SU-DHL-6 (cell line): ENCODE measurements around the gene WNT3.

Experiments
- H2AFZ ChIP-seq: fragments of 200-600 bp; sonication (generic); 2 replicates; pipeline ENCODE4 v1.6.1; 2014; ENCODE audit warnings: low read depth, mild to moderate bottlenecking, moderate library complexity, mixed read lengths, antibody characterized with exemption, low read length; ENCODE audit not compliant: severe bottlenecking
- H3F3A ChIP-seq: fragments of 200-600 bp; shearing (Covaris generic); 2 replicates; pipeline ENCODE4 v1.6.0; 2016; ENCODE audit warnings: antibody characterized with exemption, mild to moderate bottlenecking; ENCODE audit not compliant: insufficient read depth
- H3K27ac ChIP-seq: fragments of 200-600 bp; sonication (generic); 2 replicates; pipeline ENCODE4 v1.5.1; 2016; ENCODE audit warnings: low read depth, mild to moderate bottlenecking, low read length, moderate library complexity, mixed read lengths
- H3K27me3 ChIP-seq: fragments of 200-600 bp; sonication (generic), shearing (Covaris generic); 2 replicates; pipeline ENCODE4 v1.6.0; 2014; ENCODE audit warnings: mild to moderate bottlenecking, low read length
- H3K36me3 ChIP-seq: fragments of 200-600 bp; sonication (generic); 2 replicates; pipeline ENCODE4 v1.6.1; 2014; ENCODE audit warnings: mild to moderate bottlenecking, low read length, mixed read lengths
- H3K4me2 ChIP-seq: fragments of 300-600, 200-600 bp; shearing (Covaris generic), sonication (generic); 2 replicates; pipeline ENCODE4 v1.6.0; 2014; ENCODE audit warnings: low read length, low read depth, mild to moderate bottlenecking; ENCODE audit not compliant: poor library complexity, severe bottlenecking
- H3K4me3 ChIP-seq: fragments of 200-600 bp; sonication (generic); 2 replicates; pipeline ENCODE4 v1.5.1; 2014; ENCODE audit warnings: antibody characterized with exemption, low read length, mild to moderate bottlenecking, mixed read lengths; ENCODE audit not compliant: insufficient read depth, poor library complexity, severe bottlenecking
- H3K79me2 ChIP-seq: fragments of 200-600 bp; sonication (generic); 2 replicates; pipeline ENCODE4 v1.6.1; 2014; ENCODE audit warnings: mild to moderate bottlenecking, low read length, moderate library complexity; ENCODE audit not compliant: insufficient read depth
- H3K9ac ChIP-seq: fragments of 200-600 bp; sonication (generic); 2 replicates; pipeline ENCODE4 v1.7.0; 2014; ENCODE audit warnings: mild to moderate bottlenecking, low read length
- H3K9me2 ChIP-seq: fragments of 200-600 bp; sonication (generic); replicated peaks from 2 replicates; pipeline ENCODE4 v1.6.1; 2014; ENCODE audit warnings: low read length; ENCODE audit not compliant: insufficient read depth
- H3K9me3 ChIP-seq: fragments of 200-600 bp; sonication (generic); 2 replicates; pipeline ENCODE4 v1.6.1; 2014; ENCODE audit warnings: low read length, mixed read lengths; ENCODE audit not compliant: insufficient read depth
- H4K20me1 ChIP-seq: fragments of 200-600 bp; sonication (generic); 2 replicates; pipeline ENCODE4 v1.6.1; 2014; ENCODE audit warnings: low read depth, mild to moderate bottlenecking, antibody characterized with exemption, low read length, moderate library complexity, mixed read lengths
- EZH2phosphoT487 ChIP-seq: fragments of 200-600 bp; sonication (generic), shearing (Covaris generic); conservative IDR thresholded peaks from 2 replicates; pipeline ENCODE4 v1.6.1; 2018; ENCODE audit warnings: mild to moderate bottlenecking, antibody characterized with exemption, low read length, moderate library complexity, mixed read lengths
- TF ChIP-seq, protein P1 (sequence below): fragments of 200-600 bp; sonication (generic); IDR thresholded peaks from one replicate; pipeline ENCODE4 v1.5.1; 2017; ENCODE audit warnings: antibody characterized with exemption, mild to moderate bottlenecking, low read length, moderate library complexity; ENCODE audit not compliant: insufficient read depth, poor library complexity, severe bottlenecking

Gene WNT3

DNA sequence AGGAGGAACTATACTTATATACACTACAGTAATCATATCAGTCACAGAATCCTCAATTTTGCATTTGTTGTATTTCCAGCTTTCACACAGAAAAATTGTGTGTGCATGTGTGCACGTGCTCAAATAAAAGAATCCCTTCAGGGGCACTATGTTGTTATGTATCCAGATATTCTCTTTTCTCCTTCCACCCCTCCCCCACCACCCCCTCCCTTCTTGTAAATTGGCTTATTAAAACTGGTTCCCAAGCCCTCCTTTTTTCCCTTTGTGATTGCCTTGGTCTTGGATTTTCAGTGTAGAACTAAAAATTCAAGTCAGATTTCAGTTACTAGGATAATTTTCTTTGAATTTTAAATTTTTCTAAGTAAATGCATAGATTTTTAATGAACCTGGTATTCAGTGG lies 86.3 kb downstream of the WNT3 start:
- H3F3A ChIP-seq, result 0 out of 2 replicates have a peak, but pooled peaks cover 4% of the 10 kb centered on the region
- H3K4me3 ChIP-seq, result no peak overlapping the region
- H2AFZ ChIP-seq, result no peak overlapping the region
- no peaks in the 10 kb centered on the region for H3K27me3 ChIP-seq
- H4K20me1 ChIP-seq, result no peaks in the 10 kb centered on the region
- no peaks in the 10 kb centered on the region for H3K79me2 ChIP-seq
- no peak overlapping the region for H3K27ac ChIP-seq
- H3K36me3 ChIP-seq, result peaks cover 16% of the 10 kb centered on the region; the same call in 1 of the 2 replicates
- no peak overlapping the region for H3K9ac ChIP-seq
- H3K9me3 ChIP-seq, result no peaks in the 10 kb centered on the region
- H3K9me2 ChIP-seq, result no peaks in the 10 kb centered on the region
- no peak overlapping the region for H3K4me2 ChIP-seq
- TF ChIP-seq EZH2phosphoT487, result no peak
- TF ChIP-seq, protein P1, sequence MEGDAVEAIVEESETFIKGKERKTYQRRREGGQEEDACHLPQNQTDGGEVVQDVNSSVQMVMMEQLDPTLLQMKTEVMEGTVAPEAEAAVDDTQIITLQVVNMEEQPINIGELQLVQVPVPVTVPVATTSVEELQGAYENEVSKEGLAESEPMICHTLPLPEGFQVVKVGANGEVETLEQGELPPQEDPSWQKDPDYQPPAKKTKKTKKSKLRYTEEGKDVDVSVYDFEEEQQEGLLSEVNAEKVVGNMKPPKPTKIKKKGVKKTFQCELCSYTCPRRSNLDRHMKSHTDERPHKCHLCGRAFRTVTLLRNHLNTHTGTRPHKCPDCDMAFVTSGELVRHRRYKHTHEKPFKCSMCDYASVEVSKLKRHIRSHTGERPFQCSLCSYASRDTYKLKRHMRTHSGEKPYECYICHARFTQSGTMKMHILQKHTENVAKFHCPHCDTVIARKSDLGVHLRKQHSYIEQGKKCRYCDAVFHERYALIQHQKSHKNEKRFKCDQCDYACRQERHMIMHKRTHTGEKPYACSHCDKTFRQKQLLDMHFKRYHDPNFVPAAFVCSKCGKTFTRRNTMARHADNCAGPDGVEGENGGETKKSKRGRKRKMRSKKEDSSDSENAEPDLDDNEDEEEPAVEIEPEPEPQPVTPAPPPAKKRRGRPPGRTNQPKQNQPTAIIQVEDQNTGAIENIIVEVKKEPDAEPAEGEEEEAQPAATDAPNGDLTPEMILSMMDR, result no peak

DNA sequence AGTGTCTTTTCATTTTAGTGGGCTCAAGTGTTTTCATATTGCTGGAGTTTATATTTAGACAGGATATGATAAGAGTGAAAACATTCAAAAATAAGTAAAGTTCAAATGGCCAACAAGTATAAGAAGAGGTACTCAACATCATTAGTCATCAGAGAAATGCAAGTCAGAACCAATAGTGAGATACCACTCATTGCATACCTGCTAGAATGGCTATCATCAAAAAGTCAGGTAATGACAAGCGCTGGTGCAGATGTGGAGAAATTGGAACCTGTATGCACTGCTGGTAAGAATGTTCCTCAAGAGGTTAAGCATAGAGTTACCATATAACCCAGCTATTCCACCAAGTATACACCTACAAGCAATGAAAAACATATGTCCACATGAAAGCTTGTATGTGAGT lies 87.8 kb downstream of the WNT3 start:
- TF ChIP-seq, protein P1, result no peak
- TF ChIP-seq EZH2phosphoT487, result no peak

DNA sequence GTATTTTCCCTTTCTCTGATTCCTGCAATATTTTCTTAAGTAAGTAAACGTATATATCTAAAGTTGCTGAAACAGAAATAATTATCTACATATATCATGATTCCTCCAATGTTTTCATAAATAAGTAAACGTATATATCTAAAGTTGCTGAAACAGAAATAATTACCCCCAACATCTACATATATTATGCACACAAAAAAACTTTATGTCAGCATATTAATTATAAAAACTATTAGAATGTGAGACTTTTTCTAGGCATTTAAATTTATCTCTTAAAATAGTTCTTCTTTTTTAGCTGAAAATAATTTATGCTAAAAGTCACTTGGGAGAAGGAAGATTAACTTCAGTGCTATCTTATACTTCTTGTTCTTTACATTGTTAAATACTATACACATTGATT lies 88.5 kb downstream of the WNT3 start:
- Histone ChIP-seq H3K9ac (no peak overlapping the region), H3K4me2 (no peak overlapping the region), H3K36me3 (peaks cover 20% of the 10 kb centered on the region), H3K79me2 (no peaks in the 10 kb centered on the region), H3K4me3 (no peak overlapping the region), H4K20me1 (no peaks in the 10 kb centered on the region), H3K27ac (no peak overlapping the region), H3K27me3 (no peaks in the 10 kb centered on the region), H2AFZ (no peak overlapping the region), H3K9me3 (no peaks in the 10 kb centered on the region), H3F3A (0 out of 2 replicates have a peak, but pooled peaks cover 2% of the 10 kb centered on the region), H3K9me2 (no peaks in the 10 kb centered on the region)
- TF ChIP-seq EZH2phosphoT487, result no peak
- TF ChIP-seq, protein P1, result no peak

More for the DNA sequence above, 87.8 kb downstream of the WNT3 start:
- H3K9me2 ChIP-seq, result no peaks in the 10 kb centered on the region
- no peaks in the 10 kb centered on the region for H4K20me1 ChIP-seq
- no peak overlapping the region for H2AFZ ChIP-seq
- H3K9me3 ChIP-seq, result no peaks in the 10 kb centered on the region
- no peaks in the 10 kb centered on the region for H3K79me2 ChIP-seq
- no peak overlapping the region for H3K4me3 ChIP-seq
- H3F3A ChIP-seq, result 0 out of 2 replicates have a peak, but pooled peaks cover 4% of the 10 kb centered on the region
- H3K9ac ChIP-seq, result no peak overlapping the region
- H3K4me2 ChIP-seq, result no peak overlapping the region
- peaks cover 20% of the 10 kb centered on the region for H3K36me3 ChIP-seq
- H3K27ac ChIP-seq, result no peak overlapping the region
- H3K27me3 ChIP-seq, result no peaks in the 10 kb centered on the region
